ENCODE results near the gene ABLIM1.

DNA sequence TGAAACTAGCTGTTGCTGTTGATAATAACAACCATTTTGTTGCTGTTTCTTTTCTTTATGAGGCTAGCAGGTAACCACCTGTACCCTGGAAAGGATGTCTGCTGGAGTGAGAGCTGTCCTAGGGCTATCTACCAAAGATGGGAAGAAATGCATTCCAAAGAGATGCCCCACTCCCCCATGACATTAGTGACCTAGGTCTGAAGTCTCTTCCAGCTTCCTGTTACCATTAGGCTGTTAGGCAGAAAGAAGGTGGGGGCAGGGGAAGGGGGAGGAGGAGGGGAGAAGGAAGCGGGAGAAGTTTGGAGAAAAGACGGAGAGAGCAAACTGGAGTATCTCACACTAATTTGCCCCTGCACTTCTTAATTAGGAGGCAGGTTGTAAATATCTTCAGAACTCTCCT lies 118.5 kb downstream of the ABLIM1 start:
- TF ChIP-seq BHLHE40 (IDR thresholded peaks at IDR 0.05; ENCODE audit: borderline replicate concordance) (no peak), SP1 (IDR thresholded peaks at IDR 0.05) (no peak), CTBP1 (IDR thresholded peaks at IDR 0.05; ENCODE audit: borderline replicate concordance) (no peak), FOXA1 (IDR thresholded peaks at IDR 0.05) (no peak), HDGF (IDR thresholded peaks at IDR 0.05; ENCODE audit: borderline replicate concordance) (no peak), L3MBTL2 (conservative IDR thresholded peaks at IDR 0.05) (no peak), ELF4 (IDR thresholded peaks at IDR 0.05) (no peak), FOXM1 (IDR thresholded peaks at IDR 0.05; ENCODE audit: borderline replicate concordance) (no peak)
- TF ChIP-seq, protein P1, sequence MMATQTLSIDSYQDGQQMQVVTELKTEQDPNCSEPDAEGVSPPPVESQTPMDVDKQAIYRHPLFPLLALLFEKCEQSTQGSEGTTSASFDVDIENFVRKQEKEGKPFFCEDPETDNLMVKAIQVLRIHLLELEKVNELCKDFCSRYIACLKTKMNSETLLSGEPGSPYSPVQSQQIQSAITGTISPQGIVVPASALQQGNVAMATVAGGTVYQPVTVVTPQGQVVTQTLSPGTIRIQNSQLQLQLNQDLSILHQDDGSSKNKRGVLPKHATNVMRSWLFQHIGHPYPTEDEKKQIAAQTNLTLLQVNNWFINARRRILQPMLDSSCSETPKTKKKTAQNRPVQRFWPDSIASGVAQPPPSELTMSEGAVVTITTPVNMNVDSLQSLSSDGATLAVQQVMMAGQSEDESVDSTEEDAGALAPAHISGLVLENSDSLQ (IDR thresholded peaks at IDR 0.05): no peak

Measured in HEK293T (cell line).